NCI-H446 treated with DMSO at 0.1 percent for 48 hours (cell line): ENCODE measurements around the gene PTPN1.
"Not testable (repeated sequence)": the region's sequence is repeated elsewhere in the genome, so short reads cannot be mapped to it uniquely, and the experiment has no call there.

ENCODE experiments used
- DNase-seq: peaks from one replicate; lab custom pipeline; 2025; lab: John Stamatoyannopoulos, UW

PTPN1 gene

GRCh38 chr20:50557549-50558134 lies 47.5 kb downstream of the PTPN1 start:
- no peak for DNase-seq

DNA sequence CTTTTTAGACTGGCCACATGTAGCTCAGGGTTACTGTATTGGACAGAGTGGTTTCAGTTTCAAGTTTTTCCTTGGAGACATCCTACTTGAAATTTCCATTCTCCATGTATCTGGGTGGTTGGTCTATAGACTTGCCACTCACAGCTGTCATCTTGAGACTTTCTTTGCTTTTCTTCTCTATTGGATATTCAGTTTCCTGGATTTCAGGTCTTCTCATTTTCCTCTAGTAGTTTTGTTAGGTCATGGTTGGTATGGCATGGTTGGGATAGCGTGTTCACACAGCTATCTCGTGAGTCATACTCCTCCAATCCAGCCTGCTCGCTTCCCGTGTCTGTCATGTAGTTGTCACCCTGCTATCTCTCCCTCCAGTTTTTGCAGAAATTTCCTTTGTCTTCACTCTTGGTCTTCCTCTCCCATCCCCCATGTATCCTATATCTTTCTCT lies 48.3 kb downstream of the PTPN1 start:
- no peak for DNase-seq

- no peak for DNase-seq
These were observed 49.0 kb downstream of the PTPN1 start for GRCh38 chr20:50559149-50559548.

GRCh38 chr20:50559856-50560638 lies 49.9 kb downstream of the PTPN1 start:
- peak; percentile 52 for DNase-seq

DNA sequence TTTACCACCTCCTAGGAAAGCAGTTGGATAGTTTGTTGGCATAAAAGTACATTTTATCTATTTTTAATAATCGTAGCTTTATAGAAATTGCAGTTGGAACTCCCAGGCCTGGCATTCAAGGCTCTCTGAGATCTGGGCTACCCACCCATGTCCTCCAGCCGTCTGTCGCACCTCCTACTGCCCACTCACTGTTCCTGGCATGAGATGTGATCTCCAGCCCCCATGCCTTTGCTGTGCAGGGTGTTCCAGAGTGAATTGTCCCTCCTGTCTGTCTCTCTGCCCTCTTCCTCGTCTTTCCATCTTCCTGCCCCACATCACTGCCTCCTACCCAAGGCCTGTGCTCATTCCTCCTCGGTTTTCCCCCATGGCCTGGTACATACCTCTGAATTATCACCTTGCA lies 50.7 kb downstream of the PTPN1 start:
- DNase-seq = no peak

DNA sequence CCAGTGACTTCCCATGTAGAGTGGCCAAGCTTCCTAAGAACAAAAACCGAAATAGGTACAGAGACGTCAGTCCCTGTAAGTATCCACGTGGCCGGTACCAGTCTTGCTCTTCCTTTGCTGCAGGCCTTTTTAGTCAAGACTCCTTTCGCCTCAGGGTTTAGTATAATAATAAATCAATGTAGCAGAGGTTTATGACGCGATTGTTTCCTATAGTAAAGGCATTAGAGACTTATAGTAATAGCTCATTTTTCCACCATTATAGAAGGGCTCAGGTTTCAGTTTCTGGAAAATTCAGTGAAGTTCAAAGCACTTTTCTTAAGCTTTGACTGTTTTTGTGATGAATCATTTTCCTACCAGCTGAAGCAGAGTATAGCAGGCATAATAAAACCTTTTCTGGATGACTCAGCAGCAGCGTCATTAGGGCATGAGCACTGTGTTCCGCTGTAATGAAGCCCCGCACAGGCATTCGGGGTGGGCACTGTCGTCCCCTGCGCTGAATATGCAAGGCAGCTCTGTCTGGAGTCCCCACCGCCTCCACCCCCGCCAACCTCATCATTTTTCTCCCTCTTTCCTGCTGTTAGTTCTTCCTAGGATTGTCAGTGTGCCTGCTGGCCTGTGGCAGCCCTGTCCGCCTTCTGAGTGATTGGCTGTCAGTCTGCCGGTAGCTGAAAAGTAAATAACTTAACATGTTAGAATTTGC lies 51.3 kb downstream of the PTPN1 start:
- DNase-seq = no peak

DNA sequence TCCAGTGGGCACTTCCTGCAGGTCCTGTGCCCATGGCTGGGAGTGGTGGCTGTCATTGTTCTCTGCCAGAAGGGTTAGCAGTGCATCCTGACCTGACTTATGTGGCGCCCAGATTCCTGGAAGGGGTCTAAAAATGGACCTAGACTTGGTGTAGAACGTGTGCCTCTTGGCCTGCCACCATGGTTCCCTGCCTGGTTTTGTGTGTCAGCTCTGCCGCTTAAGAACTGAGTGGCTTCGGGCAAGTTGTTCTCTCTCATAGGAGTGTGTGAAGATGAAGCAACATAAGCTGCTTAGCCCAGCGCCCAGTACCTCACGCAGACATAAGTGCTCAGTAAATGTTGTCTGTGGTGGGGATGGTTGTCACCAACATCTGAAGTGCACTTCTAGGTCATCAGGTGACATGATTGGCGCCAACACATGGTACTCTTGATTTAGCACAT lies 52.1 kb downstream of the PTPN1 start:
- DNase-seq = no peak

DNA sequence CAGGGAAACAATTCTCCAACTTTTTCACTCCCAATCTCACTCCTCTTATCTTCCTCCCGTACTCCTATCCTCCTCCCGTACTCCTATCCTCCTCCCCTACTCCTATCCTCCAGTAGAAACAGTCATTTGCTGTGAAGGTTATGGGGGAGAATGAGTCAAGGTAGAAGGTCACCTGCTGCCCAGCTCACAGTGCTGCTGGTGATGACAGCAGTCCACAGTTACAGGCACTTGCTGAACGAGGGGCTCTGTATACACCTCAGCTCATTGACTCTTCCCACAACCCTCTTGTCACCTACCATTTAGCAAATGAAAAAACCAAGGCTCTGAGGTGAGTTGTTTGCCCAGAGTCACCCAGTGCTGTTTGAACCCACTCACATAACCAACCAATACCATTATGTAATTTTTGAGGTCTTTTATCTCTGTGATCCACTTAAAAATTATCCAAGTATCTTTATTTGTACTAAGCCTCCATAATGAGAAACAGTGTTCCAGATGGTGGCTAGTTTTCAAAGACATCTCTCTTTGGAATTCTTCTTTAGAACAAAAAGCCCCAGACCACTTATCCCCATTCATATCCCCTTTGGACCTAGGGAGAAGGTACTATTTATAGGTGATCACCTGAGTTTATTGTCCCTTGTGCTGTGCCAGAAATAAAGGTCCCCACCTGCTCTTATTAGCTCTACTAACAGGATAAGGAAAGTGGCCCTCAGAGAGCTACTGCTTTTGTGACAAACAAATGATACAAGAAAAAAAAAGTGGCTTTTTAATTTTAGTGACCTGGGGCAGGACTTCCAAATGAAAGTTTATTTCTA lies 53.2 kb downstream of the PTPN1 start:
- DNase-seq = no peak

DNA sequence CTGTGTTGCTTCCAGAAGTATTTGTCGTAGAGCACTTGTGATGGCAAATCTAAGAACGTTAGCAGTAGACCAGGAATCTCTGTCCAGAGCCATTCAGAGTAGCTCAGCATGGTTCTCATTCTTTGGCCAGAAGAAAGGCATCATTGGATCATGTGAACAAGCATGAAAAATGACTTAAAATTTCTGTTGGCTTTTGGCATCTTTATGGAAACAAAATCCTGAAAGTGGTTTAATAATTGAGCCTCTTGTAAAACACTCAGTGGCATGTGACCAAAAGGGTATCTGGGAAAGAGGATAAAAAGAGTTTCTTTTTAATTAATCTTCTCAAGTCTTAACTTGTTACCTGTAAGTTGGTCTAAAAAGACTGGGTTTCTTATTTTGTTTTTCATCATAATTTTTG lies 55.2 kb downstream of the PTPN1 start:
- no peak for DNase-seq

- DNase-seq = no peak
These were observed 55.7 kb downstream of the PTPN1 start for GRCh38 chr20:50565871-50566270.

- DNase-seq = no peak
These were observed 57.8 kb downstream of the PTPN1 start for GRCh38 chr20:50567860-50568548.

DNA sequence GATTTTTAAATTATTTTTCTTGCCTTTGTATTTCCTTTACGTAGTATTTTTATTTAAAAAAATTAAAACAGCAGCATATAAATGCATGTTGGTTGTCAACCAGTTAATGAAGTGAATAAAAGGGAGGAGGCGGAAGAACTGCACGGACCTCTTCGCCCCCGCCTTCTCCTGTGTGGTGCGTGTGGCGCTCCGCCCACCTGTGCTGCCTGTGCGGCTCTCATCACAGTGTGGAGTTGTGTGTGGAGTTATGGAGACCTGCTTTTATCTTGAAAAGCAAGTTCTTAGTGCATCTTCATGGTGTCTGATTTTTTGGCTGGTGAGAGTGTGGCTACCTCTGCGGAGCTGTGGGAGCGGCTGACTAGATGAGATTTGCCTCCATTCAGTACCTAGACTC lies 58.4 kb downstream of the PTPN1 start:
- no peak for DNase-seq

DNA sequence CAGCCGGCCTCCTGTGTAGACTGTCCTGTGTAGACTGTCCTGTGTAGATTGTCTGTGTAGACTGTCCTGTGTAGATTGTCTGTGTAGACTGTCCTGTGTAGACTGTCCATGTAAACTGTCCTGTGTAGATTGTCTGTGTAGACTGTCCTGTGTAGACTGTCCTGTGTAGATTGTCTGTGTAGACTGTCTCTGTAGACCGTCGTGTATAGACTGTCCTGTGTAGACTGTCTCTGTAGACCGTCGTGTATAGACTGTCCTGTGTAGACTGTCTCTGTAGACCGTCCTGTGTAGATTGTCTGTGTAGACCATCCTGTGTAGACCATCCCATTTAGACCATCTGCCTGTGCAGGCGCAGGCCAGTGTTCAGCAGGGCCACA lies 59.3 kb downstream of the PTPN1 start:
- DNase-seq = not testable (repeated sequence)

GRCh38 chr20:50569864-50570836 lies 60.0 kb downstream of the PTPN1 start:
- DNase-seq = no peak

DNA sequence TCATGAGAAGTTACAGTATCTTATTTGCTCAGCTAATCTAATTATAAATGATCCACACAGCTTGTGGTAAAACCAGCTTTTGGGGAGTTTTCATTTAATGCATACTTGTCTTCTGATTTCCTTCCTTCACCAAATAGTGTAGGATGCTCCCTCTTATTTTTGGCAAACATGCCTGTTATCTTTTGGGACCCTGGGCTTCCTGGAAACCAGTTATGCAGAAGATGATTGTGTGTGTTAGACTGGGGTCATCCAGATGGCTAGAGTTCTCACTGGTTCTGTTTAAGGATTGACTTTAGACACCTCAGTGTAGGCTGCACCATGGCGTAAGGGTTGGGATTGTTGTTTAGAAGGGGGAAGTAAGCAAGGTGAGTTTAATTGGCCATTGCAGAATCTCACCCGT lies 61.3 kb downstream of the PTPN1 start:
- DNase-seq = no peak

DNA sequence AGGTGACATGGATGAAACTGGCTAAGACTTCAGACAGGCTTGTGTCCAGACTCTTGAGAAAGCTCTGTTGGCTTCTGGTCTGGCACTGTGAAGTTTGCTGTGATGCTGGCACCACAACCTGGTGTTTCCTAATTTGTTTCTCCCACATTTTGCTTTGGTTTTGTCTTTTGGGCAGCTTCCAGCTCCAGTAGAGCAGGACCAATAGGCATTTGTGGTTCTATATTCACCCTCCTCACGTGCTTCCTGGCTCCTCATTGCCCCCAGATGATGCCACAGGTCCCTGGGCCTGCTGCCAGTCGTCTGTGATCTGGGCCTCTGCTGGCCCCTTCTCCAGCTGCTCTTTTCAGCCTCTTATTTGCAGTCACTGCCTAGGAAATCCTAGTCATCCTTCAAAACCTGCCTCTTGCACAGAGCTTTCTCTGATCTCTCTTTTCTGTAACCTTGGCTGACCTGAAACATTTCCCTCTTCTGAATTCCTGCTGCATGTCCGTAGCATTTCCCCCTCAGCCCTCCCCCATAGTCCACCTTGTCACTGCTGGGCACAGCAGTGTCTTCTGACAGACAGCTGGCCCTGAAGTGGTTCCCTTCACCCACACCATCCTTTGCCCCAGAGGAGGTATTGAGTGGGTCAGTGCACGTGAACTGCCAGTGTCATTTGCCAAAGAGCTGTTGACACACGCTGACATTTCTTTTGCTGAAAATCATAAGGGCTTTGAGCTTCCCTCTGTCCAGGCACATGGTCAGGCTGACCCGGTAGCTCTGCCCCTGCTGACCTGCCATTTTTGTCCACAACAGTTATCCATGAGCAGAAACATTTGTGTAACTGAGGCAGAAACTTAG lies 63.0 kb downstream of the PTPN1 start:
- peak; percentile 98 for DNase-seq

DNA sequence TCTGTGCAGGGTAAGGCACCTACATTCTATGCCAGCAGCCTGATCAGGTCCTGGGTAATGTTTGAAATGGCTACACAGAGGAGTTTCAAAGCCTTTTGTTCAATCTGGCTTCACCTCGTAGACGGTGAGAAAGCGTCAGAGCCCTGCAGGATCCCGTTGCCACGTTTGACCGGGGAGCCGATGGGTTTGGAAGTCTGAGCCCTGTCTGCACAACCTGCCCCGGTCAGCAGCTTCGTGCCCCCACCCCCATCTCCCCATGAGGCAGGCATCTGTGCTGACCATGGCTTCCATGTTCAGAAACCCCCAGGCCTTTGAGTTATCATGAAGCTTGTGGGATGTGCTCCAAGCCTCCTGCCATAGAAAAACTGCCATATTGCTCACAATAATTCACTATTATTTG lies 63.9 kb downstream of the PTPN1 start:
- DNase-seq = no peak

- no peak for DNase-seq
These were observed 64.4 kb downstream of the PTPN1 start for GRCh38 chr20:50574586-50574985.

- DNase-seq = no peak
These were observed 65.9 kb downstream of the PTPN1 start for GRCh38 chr20:50575865-50576720.
